Amygdala (tissue), 56 donors: ENCODE measurements around the gene PYGL.
"Not testable (repeated sequence)": the region's sequence is repeated elsewhere in the genome, so short reads cannot be mapped to it uniquely, and the experiment has no call there.

Source experiments
- DNase-seq, 56 donors: peaks; one replicate each; lab custom pipeline; 2025; lab: John Stamatoyannopoulos, UW

Gene PYGL

GRCh38 chr14:50955373-50956043 lies 11.2 kb upstream of the PYGL start:
- DNase-seq: peak in 10 of 56 donors; percentile 13 to 39 (median 26)

DNA sequence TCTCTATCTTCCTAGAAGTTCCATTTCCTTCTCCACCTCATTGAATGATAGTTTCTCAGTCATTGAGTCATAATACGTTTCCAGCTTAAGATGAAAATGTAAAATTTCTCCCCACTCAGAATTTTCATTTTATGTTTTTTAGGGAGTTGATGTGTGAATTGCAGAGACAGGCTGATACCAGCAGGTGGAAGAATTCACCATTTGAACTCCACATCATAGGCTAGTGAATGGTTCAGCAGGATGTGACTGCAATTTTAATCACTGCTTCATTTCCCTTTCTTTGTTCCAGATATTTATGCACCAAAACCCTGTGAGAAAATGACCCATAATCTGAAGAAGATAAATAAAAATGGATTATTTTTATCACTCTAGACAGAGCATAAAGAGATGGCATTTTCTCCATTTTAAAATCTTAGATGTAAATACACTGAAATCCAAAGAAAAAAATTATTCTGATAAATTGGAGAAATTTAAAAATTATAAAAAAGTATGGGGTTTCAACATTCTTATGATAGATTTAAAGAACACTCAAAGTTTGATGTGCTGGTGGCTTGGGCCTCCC lies 10.6 kb upstream of the PYGL start:
- peak in 6 of 56 donors; percentile 11 to 55 (median 32) for DNase-seq

GRCh38 chr14:50953502-50953901 lies 9.2 kb upstream of the PYGL start:
- no peak for DNase-seq

- no peak for DNase-seq
These were observed 6.7 kb upstream of the PYGL start for GRCh38 chr14:50951032-50951431.

DNA sequence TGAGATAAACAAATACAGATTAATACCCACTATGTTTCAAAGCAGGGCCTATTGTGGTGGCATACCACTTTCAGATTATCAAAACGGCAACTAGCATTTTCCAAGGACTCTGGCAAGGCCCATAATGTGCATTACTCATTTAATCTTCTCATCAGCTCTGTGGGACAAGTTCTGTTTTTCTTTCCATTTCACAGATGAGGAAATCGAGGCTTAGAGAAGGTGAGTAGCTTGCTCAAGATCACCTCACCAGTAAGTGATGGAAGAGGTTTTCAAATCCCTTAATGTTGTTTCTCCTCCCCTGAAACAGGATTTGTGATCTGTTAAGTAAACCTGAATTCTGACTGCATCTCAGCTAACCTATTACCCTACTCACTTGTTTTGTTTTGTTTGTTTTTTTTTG lies 3.9 kb upstream of the PYGL start:
- DNase-seq: no peak

GRCh38 chr14:50947446-50947845 lies 3.2 kb upstream of the PYGL start:
- no peak for DNase-seq

DNA sequence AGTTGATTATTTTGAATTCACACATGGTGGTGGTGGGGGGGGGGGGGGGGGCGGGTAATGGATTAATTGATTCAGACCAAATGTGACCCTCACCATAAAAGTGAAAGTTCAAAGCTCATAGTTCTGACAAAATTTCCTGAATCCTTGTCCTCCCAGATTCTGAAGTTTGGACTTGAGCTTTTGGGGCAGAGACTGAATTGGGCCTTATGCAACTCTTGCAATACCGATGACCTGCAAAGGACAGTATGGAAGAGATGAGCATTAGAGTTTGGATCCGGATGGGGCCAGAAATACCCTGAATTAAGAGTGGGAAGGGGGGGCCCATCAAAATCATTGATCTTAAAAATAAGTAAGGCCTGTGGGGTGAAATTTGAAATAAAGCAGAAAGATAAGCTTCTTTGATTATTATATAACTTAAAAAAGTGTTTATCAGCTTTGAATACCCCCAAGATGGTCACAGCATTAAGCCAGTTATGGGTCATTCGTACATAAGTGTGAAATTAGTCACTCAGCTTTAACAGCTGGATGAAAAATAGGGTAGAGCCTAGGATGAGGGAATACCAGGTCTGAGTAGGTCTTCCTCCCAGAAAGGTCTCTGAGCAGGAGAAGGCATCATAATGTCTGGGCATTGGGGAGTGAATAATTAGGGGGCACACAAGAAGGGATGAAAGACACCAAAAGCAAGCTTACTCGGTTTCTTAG lies 2.1 kb upstream of the PYGL start:
- DNase-seq: no peak

GRCh38 chr14:50944647-50945413 lies 547 bp upstream of the PYGL start:
- DNase-seq: peak in 6 of 56 donors; percentile 14 to 34 (median 20)

DNA sequence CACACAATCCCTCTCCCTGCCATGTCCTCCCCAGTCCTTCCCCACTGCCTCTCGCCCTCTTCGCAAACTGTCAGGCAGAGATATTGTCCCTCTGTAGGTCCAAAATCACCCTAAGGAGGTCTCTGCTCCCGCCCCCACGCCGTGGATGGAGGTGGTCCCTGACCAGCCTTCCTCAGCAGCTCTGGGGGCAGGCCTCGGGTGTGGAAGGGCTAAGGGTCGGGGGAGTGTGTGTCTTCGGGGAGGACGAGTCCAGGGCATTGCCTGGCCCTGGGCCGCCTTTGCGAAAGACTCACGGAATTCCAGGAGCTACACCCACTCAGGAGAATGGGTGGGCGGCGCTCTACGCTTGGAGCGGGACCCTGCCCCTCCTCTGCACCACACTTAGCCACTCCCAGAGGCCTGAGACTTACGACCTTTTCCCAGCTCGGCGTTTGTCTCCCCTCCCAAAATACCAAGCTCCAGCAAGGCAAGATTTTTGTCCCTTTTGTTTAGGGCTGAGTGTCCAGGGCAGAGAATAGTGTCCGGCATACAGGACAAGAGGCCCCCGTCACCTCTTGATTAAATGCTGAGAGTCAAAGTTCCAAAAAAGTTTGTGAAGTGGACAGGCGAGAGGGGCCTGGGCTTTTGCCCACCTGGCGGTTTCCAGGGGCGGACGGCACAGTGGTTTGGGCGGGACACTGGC lies 881 bp downstream of the PYGL start:
- peak in 1 of 56 donors; percentile 15 for DNase-seq

DNA sequence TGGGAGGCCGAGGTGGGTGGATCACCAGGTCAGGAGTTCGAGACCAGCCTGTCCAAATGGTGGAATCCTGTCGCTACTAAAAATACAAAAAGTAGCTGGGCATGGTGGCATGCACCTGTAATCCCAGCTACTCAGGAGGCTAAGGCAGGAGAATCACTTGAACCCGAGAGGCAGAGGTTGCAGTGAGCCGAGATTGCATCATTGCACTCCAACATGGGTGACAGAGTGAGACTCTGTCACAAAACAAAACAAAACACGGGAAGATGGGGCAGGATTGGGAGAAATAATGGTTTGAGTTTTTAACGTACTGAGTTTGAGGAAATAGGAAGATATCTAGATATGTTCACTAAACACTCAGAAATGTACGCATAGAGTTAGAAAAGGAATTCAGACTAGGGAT lies 2.6 kb downstream of the PYGL start:
- DNase-seq: not testable (repeated sequence)

- DNase-seq: no peak
These were observed 3.1 kb downstream of the PYGL start for GRCh38 chr14:50941151-50941550.

- DNase-seq: no peak
These were observed 6.5 kb downstream of the PYGL start for GRCh38 chr14:50937800-50938199.

- DNase-seq: no peak
These were observed 7.0 kb downstream of the PYGL start for GRCh38 chr14:50937325-50937724.

GRCh38 chr14:50936882-50937281 lies 7.4 kb downstream of the PYGL start:
- no peak for DNase-seq

- DNase-seq: no peak
These were observed 8.3 kb downstream of the PYGL start for GRCh38 chr14:50936016-50936340.

DNA sequence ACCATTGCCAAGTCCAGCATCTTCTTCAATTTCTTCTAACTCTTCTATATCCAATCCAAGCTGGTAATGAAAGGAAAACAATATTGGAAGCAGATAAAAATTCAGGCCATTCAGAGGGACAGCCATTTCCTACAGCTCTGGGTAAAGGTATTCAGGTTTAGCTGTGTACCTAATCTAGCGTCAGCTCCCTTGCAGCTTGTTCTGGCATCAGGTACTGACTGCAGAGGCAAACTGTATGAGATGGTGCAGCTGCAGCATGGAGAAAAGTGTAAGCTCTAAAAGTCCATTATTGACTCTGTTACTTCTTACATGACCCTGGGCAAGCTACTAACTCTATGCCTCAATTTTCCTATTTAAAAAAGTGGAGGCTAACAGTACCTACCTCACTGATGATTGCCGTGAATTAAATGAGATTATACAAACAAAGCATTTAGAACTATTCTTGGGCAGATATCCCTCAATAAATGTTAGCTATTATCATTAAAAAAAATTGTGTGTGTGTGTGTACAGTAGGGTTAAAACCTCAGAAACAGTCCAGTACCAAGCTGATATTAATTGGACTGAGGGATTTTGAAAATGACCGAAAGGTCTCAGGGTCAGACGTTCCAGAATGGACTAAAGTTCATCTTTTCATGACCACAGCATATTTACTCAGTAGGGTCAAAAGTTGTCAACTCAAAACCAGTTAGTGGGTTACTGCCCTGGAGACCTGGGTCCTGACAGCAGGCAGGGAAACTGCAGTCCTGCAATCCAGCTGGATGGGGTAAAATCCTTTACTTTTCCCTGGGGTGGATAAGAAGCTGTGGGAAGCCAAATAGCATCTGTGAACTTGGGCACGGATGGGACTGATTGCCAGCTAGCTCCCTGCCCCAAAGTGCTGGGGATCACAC lies 8.9 kb downstream of the PYGL start:
- DNase-seq: no peak

- DNase-seq: no peak
These were observed 11.4 kb downstream of the PYGL start for GRCh38 chr14:50932592-50933495.

- peak in 1 of 56 donors; percentile 10 for DNase-seq
These were observed 12.1 kb downstream of the PYGL start for GRCh38 chr14:50932156-50932555.

GRCh38 chr14:50931559-50931958 lies 12.7 kb downstream of the PYGL start:
- DNase-seq: no peak
